ENCODE data around the gene DGCR2. TPM values are rescaled to one million over a fixed set of nuclear protein-coding genes. Genes with fewer than 3 reads are reported as not detected.

Gene DGCR2
- total and polyA plus RNA-seq, 2 of the 8 experiments (the other 6 are each of a cell fraction or from before 2014, with no cell fraction given) = 42.3 to 62.2 TPM

GRCh38 chr22:19122143-19122751, at the start of gene DGCR2 (continued):
- TF ChIP-seq CTBP2 (IDR thresholded peaks at IDR 0.05; ENCODE audit: borderline replicate concordance, insufficient read depth, insufficient read length, low read length) = no peak
- TF ChIP-seq ASH2L (IDR thresholded peaks at IDR 0.05; ENCODE audit: low read length) = peak; percentile 86
- TF ChIP-seq PHF8 (conservative IDR thresholded peaks at IDR 0.05; ENCODE audit: low read depth, low read length) = peak; percentile 78
- TF ChIP-seq TAF1 (IDR thresholded peaks at IDR 0.05; ENCODE audit: low read depth, low read length) = peak; percentile 76; the same call in 1 of the 2 replicates
- TF ChIP-seq RBBP5 (IDR thresholded peaks at IDR 0.05; ENCODE audit: borderline replicate concordance, low read depth, low read length) = peak; percentile 87; the same call in 1 of the 2 replicates
- TF ChIP-seq SRF (IDR thresholded peaks at IDR 0.05; ENCODE audit: low read depth, low read length) = peak; percentile 51; the same call in 1 of the 2 replicates
- no peak for TF ChIP-seq GABPA (IDR thresholded peaks at IDR 0.05; ENCODE audit: borderline replicate concordance, insufficient read depth, low read length)
- peak; percentile 65 to 77; a peak in 2 of 4 replicates for TF ChIP-seq SIN3A (conservative IDR thresholded peaks at IDR 0.05 in 1 of 2, IDR thresholded peaks at IDR 0.05 in 1 of 2; ENCODE audit: low read depth in 1 of 2, low read length in 2 of 2)
- TF ChIP-seq TCF12 (IDR thresholded peaks at IDR 0.05; ENCODE audit: low read depth, low read length) = no peak
- no peak for TF ChIP-seq EP300 (IDR thresholded peaks at IDR 0.05; ENCODE audit: borderline replicate concordance in 1 of 2, low read depth in 2 of 2, low read length in 2 of 2)
- peak; percentile 50; the same call in 1 of the 2 replicates for TF ChIP-seq TBP (IDR thresholded peaks at IDR 0.05; ENCODE audit: low read depth, low read length)
- 0 out of 4 replicates have a peak, but pooled peaks of 1 of the 2 experiments have one; percentile 71 for TF ChIP-seq HDAC2 (IDR thresholded peaks at IDR 0.05; ENCODE audit: borderline replicate concordance in 1 of 2, low read depth in 2 of 2, low read length in 2 of 2)
- TF ChIP-seq RNF2 (IDR thresholded peaks at IDR 0.05; ENCODE audit: borderline replicate concordance, low read depth, low read length, missing control alignments, poor library complexity, severe bottlenecking) = no peak

Measured in H1 (cell line).